Transverse colon (tissue), 3 donors: ENCODE data around the gene MRPS21.

Source experiments
- CTCF ChIP-seq, 5 experiments: fragments of 200-600 bp in 3 of 5; fragments of 450-650 bp in 2 of 5; sonication (generic) in 3 of 5; IDR thresholded peaks; 1 replicate in 2 of 5; 2 replicates in 3 of 5; pipeline ENCODE4 v1.5.1; 2016 to 2017; ENCODE audit warnings: antibody characterized with exemption in 5 of 5, inconsistent platforms in 3 of 5, mild to moderate bottlenecking in 2 of 5, moderate library complexity in 1 of 5
- POLR2A ChIP-seq: fragments of 450-650 bp; IDR thresholded peaks from one replicate; pipeline ENCODE4 v1.6.1; 2016; ENCODE audit warnings: antibody characterized with exemption, mild to moderate bottlenecking, moderate library complexity

GRCh38 chr1:150302902-150303301 lies 9.2 kb downstream of the MRPS21 start:
- TF ChIP-seq POLR2A (no peak), CTCF (IDR thresholded peaks at IDR 0.05) (no peak)
